K562 (cell line): ENCODE results near the gene RCOR3.

Source experiments
- CREB1 ChIP-seq, 2 experiments: sonication (generic) in 1 of 2; formaldehyde crosslinking in 1 of 2; IDR thresholded peaks; 2 replicates each; pipeline versions ENCODE4 v1.6.1 to v1.8.0; 2012 to 2022; ENCODE audit warnings: inconsistent platforms in 1 of 2, mild to moderate bottlenecking in 1 of 2, missing genetic modification reagents in 1 of 2, moderate library complexity in 1 of 2
- CTCF ChIP-seq, 3 experiments: IDR thresholded peaks in 2 of 3; conservative IDR thresholded peaks in 1 of 3; 2 replicates each; pipeline ENCODE4 v1.5.1; 2011 to 2012; ENCODE audit warnings: low read length in 3 of 3, mild to moderate bottlenecking in 3 of 3, control low read depth in 2 of 3, improper control_type of control experiment in 1 of 3, inconsistent platforms in 1 of 3, low read depth in 1 of 3, mixed read lengths in 1 of 3, moderate library complexity in 1 of 3; ENCODE audit not compliant: insufficient read depth in 2 of 3
- ELF4 ChIP-seq: fragments of 450-650 bp; formaldehyde crosslinking; IDR thresholded peaks from 2 replicates; pipeline ENCODE4 v1.4.0; 2022; ENCODE audit warnings: missing genetic modification characterization
- EP300 ChIP-seq: IDR thresholded peaks from 2 replicates; pipeline ENCODE4 v1.6.1; 2012; ENCODE audit warnings: low read length, improper control_type of control experiment
- EZH2 ChIP-seq: IDR thresholded peaks from 2 replicates; pipeline ENCODE4 v1.6.1; 2012; ENCODE audit warnings: low read depth, mild to moderate bottlenecking, inconsistent platforms, low read length, borderline replicate concordance
- GABPB1 ChIP-seq: sonication (generic); formaldehyde crosslinking; IDR thresholded peaks from 2 replicates; pipeline ENCODE4 v1.8.0; 2022; ENCODE audit warnings: mild to moderate bottlenecking, missing genetic modification reagents
- HDAC6 ChIP-seq: IDR thresholded peaks from 2 replicates; pipeline ENCODE4 v1.6.1; 2012; ENCODE audit warnings: low read depth, mild to moderate bottlenecking, control low read depth, inconsistent platforms, low read length, moderate library complexity
- POLR2A ChIP-seq: fragments of 450-650 bp; conservative IDR thresholded peaks from 2 replicates; pipeline ENCODE4 v1.6.1; 2016
- SMARCB1 ChIP-seq: IDR thresholded peaks from 2 replicates; pipeline ENCODE4 v1.6.1; 2011; ENCODE audit warnings: improper control_type of control experiment, low read depth; ENCODE audit not compliant: insufficient read length
- ZC3H8 ChIP-seq: fragments of 450-650 bp; IDR thresholded peaks from 2 replicates; pipeline ENCODE4 v1.6.1; 2017
- TF ChIP-seq, protein P1 (sequence below), 2 experiments: fragments of 450-650 bp; formaldehyde crosslinking in 1 of 2; IDR thresholded peaks; 2 replicates each; pipeline versions ENCODE4 v1.4.0 to v1.6.1; 2014 to 2020; ENCODE audit warnings: mild to moderate bottlenecking in 2 of 2, borderline replicate concordance in 1 of 2, low read depth in 1 of 2
- TF ChIP-seq, protein P2 (sequence below): fragments of 250-450 bp; sonication (Bioruptor Pico); IDR thresholded peaks from 2 replicates; pipeline ENCODE4 v1.8.0; 2022; ENCODE audit warnings: inconsistent platforms

DNA sequence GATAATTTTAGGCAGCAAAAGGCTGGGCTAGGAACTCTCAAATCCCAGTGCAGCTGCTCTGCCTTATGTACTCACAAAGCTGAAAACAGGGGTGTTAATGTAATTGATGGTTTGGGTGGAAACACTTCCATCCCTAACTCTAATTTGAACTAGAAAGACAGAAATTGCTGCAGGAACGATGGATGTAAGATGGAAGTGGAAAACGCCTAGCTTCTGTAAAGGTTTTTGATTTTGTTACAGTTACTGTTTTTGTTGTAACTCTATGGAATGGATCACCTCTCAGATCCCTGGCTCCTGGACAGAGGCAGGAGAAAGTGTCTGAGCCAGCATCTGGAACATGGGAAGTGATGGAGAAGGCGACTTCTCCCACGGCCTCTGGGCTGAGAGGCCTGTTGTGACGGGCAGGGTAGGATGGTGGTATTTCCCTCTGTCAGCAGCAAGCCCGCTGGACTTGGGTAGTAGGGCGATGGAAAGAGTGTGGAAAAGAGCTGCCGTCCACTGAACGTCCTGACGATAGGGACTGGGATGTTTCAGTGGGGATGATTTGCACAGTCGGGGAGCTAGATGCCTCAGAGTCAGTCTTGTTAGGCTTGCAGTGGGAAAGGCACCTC lies 69.0 kb downstream of the RCOR3 start:
- TF ChIP-seq, protein P1, sequence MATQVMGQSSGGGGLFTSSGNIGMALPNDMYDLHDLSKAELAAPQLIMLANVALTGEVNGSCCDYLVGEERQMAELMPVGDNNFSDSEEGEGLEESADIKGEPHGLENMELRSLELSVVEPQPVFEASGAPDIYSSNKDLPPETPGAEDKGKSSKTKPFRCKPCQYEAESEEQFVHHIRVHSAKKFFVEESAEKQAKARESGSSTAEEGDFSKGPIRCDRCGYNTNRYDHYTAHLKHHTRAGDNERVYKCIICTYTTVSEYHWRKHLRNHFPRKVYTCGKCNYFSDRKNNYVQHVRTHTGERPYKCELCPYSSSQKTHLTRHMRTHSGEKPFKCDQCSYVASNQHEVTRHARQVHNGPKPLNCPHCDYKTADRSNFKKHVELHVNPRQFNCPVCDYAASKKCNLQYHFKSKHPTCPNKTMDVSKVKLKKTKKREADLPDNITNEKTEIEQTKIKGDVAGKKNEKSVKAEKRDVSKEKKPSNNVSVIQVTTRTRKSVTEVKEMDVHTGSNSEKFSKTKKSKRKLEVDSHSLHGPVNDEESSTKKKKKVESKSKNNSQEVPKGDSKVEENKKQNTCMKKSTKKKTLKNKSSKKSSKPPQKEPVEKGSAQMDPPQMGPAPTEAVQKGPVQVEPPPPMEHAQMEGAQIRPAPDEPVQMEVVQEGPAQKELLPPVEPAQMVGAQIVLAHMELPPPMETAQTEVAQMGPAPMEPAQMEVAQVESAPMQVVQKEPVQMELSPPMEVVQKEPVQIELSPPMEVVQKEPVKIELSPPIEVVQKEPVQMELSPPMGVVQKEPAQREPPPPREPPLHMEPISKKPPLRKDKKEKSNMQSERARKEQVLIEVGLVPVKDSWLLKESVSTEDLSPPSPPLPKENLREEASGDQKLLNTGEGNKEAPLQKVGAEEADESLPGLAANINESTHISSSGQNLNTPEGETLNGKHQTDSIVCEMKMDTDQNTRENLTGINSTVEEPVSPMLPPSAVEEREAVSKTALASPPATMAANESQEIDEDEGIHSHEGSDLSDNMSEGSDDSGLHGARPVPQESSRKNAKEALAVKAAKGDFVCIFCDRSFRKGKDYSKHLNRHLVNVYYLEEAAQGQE (IDR thresholded peaks at IDR 0.05; ENCODE audit: borderline replicate concordance) = no peak
- TF ChIP-seq, protein P1 (CRISPR knock-in tag; IDR thresholded peaks at IDR 0.05; ENCODE audit: low read depth) = no peak
- TF ChIP-seq POLR2A = no peak
- no peak for TF ChIP-seq SMARCB1
- no peak for TF ChIP-seq GABPB1
- TF ChIP-seq ELF4 (CRISPR knock-in tag) = no peak
- TF ChIP-seq HDAC6 = no peak
- TF ChIP-seq EP300 = no peak
- TF ChIP-seq EZH2 = no peak
- TF ChIP-seq CREB1 (IDR thresholded peaks at IDR 0.05) = no peak
- TF ChIP-seq CREB1 (CRISPR knock-in tag; IDR thresholded peaks at IDR 0.05) = no peak
- TF ChIP-seq, protein P2, sequence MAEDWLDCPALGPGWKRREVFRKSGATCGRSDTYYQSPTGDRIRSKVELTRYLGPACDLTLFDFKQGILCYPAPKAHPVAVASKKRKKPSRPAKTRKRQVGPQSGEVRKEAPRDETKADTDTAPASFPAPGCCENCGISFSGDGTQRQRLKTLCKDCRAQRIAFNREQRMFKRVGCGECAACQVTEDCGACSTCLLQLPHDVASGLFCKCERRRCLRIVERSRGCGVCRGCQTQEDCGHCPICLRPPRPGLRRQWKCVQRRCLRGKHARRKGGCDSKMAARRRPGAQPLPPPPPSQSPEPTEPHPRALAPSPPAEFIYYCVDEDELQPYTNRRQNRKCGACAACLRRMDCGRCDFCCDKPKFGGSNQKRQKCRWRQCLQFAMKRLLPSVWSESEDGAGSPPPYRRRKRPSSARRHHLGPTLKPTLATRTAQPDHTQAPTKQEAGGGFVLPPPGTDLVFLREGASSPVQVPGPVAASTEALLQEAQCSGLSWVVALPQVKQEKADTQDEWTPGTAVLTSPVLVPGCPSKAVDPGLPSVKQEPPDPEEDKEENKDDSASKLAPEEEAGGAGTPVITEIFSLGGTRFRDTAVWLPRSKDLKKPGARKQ = no peak
- TF ChIP-seq ZC3H8 = no peak
- no peak for TF ChIP-seq CTCF (IDR thresholded peaks at IDR 0.05 in 2 of 3, conservative IDR thresholded peaks at IDR 0.05 in 1 of 3; ENCODE audit: insufficient read depth in 2 of 3, low read depth in 1 of 3, low read length in 3 of 3)
